ENCODE results near the gene C1orf159.

The C1orf159 gene

GRCh38 chr1:1092149-1092855, 23.6 kb downstream of the C1orf159 start:
- H3K4me3 ChIP-seq (ENCODE audit: control insufficient read depth, low read depth, low read length) = no peak overlapping the region
- TF ChIP-seq CTCF (IDR thresholded peaks at IDR 0.05; ENCODE audit: control insufficient read depth, insufficient read depth, low read depth, low read length, missing control alignments) = no peak
- no peak for DNase-seq (ENCODE audit: low read depth)

GRCh38 chr1:1091344-1092148, 24.3 kb downstream of the C1orf159 start:
- TF ChIP-seq CTCF (IDR thresholded peaks at IDR 0.05; ENCODE audit: control insufficient read depth, insufficient read depth, low read depth, low read length, missing control alignments) = no peak
- no peak for DNase-seq (ENCODE audit: low read depth)
- H3K4me3 ChIP-seq (ENCODE audit: control insufficient read depth, low read depth, low read length) = no peak overlapping the region

GRCh38 chr1:1090424-1091343, 25.2 kb downstream of the C1orf159 start:
- H3K4me3 ChIP-seq (ENCODE audit: control insufficient read depth, low read depth, low read length) = no peak overlapping the region
- no peak for TF ChIP-seq CTCF (IDR thresholded peaks at IDR 0.05; ENCODE audit: control insufficient read depth, insufficient read depth, low read depth, low read length, missing control alignments)
- DNase-seq (ENCODE audit: low read depth) = no peak

GRCh38 chr1:1089731-1090423, 26.0 kb downstream of the C1orf159 start:
- no peak for TF ChIP-seq CTCF (IDR thresholded peaks at IDR 0.05; ENCODE audit: control insufficient read depth, insufficient read depth, low read depth, low read length, missing control alignments)
- no peak overlapping the region for H3K4me3 ChIP-seq (ENCODE audit: control insufficient read depth, low read depth, low read length)
- DNase-seq (ENCODE audit: low read depth) = no peak

- no peak overlapping the region for H3K4me3 ChIP-seq (ENCODE audit: control insufficient read depth, low read depth, low read length)
- DNase-seq (ENCODE audit: low read depth) = no peak
- TF ChIP-seq CTCF (IDR thresholded peaks at IDR 0.05; ENCODE audit: control insufficient read depth, insufficient read depth, low read depth, low read length, missing control alignments) = no peak
Measured at GRCh38 chr1:1088801-1089680, 26.8 kb downstream of the C1orf159 start.

All from AG09309 (cell line).